NB4 (cell line): ENCODE data around the gene OR5AU1.

Source experiments
- MAX ChIP-seq: IDR thresholded peaks from 2 replicates; pipeline ENCODE4 v1.6.1; 2011; ENCODE audit warnings: low read depth, low read length
- POLR2A ChIP-seq: IDR thresholded peaks from 2 replicates; pipeline ENCODE4 v1.6.1; 2011; ENCODE audit warnings: mild to moderate bottlenecking; ENCODE audit not compliant: insufficient read length; ENCODE audit errors: extremely low read depth

- no peak for TF ChIP-seq MAX
- no peak for TF ChIP-seq POLR2A
Measured at GRCh38 chr14:21108791-21109190, 47.1 kb downstream of the OR5AU1 start.
